GM12891 (cell line): ENCODE data around the gene CDHR5.

Experiments
- DNase-seq: peaks from one replicate; pipeline ENCODE4 v3.0.0; 2011; ENCODE audit warnings: low spot score; ENCODE audit not compliant: insufficient read length
- FAIRE-seq: peaks from 2 replicates; lab custom pipeline; 2011; peaks lifted over from hg19 to GRCh38; lab: Jason Lieb, UNC
- PAX5 ChIP-seq: IDR thresholded peaks from 2 replicates; pipeline ENCODE4 v1.6.1; 2011; ENCODE audit warnings: low read length, moderate library complexity, mild to moderate bottlenecking; ENCODE audit not compliant: insufficient read depth, severe bottlenecking
- POLR2A ChIP-seq: IDR thresholded peaks from 2 replicates; pipeline ENCODE4 v1.6.1; 2011; ENCODE audit warnings: low read depth, low read length, control low read depth
- POLR2AphosphoS5 ChIP-seq: IDR thresholded peaks from 2 replicates; pipeline ENCODE4 v1.6.1; 2011; ENCODE audit warnings: low read depth, low read length, control low read depth
- POU2F2 ChIP-seq: IDR thresholded peaks from 2 replicates; pipeline ENCODE4 v1.6.1; 2011; ENCODE audit warnings: low read depth, mild to moderate bottlenecking, control low read depth, low read length, moderate library complexity
- SPI1 ChIP-seq: IDR thresholded peaks from 2 replicates; pipeline ENCODE4 v1.6.1; 2011; ENCODE audit warnings: low read depth, low read length, control low read depth
- TAF1 ChIP-seq: IDR thresholded peaks from 2 replicates; pipeline ENCODE4 v1.6.1; 2011; ENCODE audit warnings: low read depth, low read length, control low read depth

The CDHR5 gene

DNA sequence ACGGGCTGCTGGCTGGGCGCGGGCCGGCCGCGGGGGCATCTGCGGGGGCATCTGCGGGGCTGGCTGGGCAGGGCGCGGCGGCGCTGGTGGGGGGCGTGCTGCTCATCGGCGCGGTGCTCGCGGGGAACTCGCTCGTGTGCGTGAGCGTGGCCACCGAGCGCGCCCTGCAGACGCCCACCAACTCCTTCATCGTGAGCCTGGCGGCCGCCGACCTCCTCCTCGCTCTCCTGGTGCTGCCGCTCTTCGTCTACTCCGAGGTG is 12.5 kb upstream of the CDHR5 start:
- FAIRE-seq, result no peak
- DNase-seq, result no peak
- TF ChIP-seq SPI1 (no peak), POLR2AphosphoS5 (no peak), PAX5 (no peak), TAF1 (no peak), POLR2A (no peak), POU2F2 (no peak)

- no peak for TF ChIP-seq POLR2A
- no peak for TF ChIP-seq PAX5
- no peak for TF ChIP-seq POLR2AphosphoS5
- TF ChIP-seq TAF1, result no peak
- TF ChIP-seq POU2F2, result no peak
- no peak for TF ChIP-seq SPI1
- DNase-seq (no peak), FAIRE-seq (no peak)
Observed at GRCh38 chr11:636511-637332, 12.0 kb upstream of the CDHR5 start, which contains the start of gene DRD4. Gene DRD4 (plus strand): TSS chr11:637269. CDS start chr11:637305, 36 bp downstream.

DNA sequence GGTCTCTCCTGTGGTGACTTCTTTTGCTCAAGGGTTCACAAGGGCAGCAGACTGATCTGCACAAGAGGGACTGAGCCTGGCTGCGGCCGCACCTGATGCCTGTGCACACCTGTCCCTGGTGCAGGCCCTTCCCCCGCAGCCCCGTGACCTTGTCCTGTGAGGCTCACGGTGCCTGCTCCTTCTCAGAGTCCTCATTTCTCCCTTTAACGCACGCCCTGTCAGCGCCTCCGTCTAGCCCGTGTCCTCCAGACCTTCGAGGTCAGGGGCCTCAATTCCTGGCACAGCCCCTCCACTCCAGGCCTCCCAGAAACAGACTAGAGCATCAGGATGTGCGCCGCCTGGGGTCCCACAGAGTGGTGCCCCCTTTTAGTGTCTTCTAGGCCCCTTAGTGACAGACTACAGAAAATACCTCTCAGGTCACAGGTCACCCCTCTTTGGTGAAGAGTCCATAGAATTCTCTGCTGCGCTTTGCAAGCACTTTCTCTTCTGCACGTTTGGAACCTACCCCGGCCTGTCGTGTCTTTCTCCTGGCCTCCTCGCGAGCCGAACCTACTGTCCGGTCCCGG is 11.3 kb upstream of the CDHR5 start:
- TF ChIP-seq POLR2A (no peak), PAX5 (no peak), POU2F2 (no peak), TAF1 (no peak), POLR2AphosphoS5 (no peak), SPI1 (no peak)
- FAIRE-seq, result no peak
- DNase-seq, result no peak

DNA sequence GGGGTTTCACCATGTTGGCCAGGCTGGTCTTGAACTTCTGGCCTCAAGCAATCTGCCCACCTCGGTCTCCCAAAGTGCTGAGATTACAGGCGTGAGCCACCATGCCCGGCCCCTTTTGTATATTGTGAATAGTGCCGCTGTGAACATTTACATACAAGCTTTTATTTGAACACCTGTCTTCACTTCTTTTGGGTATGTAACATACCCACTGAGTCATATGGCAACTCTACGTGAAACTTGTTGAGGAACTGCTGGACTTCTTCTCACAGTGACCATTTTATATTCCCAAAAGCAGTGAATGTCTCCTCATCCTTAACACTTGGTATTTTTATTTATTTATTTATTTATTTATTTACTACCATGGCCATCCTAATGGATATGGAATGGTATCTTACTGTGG is 6.1 kb upstream of the CDHR5 start:
- DNase-seq (no peak), FAIRE-seq (no peak)
- TF ChIP-seq POLR2A, result no peak
- TF ChIP-seq PAX5, result no peak
- TF ChIP-seq POLR2AphosphoS5, result no peak
- TF ChIP-seq TAF1, result no peak
- TF ChIP-seq SPI1, result peak; percentile 59
- TF ChIP-seq POU2F2, result no peak

- no peak for TF ChIP-seq TAF1
- 0 out of 2 replicates have a peak, but pooled peaks have one; percentile 1 for TF ChIP-seq SPI1
- DNase-seq, result no peak
- peak; percentile 26 for FAIRE-seq
Observed at GRCh38 chr11:629237-629583, 4.5 kb upstream of the CDHR5 start.

DNA sequence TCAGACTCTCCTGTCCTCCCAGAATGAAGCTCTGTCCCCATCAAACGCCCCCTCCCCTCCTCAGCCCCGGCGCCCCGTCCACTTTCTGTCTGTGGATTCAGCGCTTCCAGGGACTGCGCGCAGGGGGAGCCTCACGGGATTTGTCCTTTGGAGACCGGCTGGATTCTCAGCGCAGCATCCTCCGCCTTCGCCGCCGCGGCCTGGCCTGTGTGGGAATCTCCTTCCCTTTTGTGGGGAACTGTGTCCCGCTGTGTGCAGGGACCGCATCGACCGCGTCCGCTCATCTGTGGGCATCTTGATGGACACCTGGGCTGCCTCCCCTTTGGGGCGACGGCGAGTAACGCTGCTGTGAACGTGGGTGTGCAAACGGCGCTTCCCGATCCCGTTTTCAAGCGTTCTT is 3.3 kb upstream of the CDHR5 start:
- FAIRE-seq (no peak), DNase-seq (no peak)
- no peak for TF ChIP-seq POLR2AphosphoS5
- no peak for TF ChIP-seq POU2F2
- no peak for TF ChIP-seq POLR2A
- TF ChIP-seq TAF1, result no peak

DNA sequence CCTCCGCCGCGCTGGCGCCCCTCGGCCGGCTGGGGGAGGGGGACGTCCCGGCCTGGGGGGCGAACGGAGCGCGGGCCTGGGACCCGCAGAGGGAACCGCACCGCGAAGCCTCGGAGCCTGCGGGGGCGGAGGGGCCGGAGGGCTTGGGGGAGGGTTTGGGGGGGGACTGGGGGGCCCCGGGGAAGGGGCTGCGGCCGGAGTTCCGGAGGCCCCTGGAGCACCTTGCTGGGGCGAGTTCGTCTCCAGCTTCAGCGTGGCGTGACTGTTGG is 2.5 kb upstream of the CDHR5 start:
- TF ChIP-seq POLR2A (no peak), POLR2AphosphoS5 (no peak), POU2F2 (no peak), SPI1 (no peak), TAF1 (no peak), PAX5 (no peak)
- FAIRE-seq (no peak), DNase-seq (no peak)

DNA sequence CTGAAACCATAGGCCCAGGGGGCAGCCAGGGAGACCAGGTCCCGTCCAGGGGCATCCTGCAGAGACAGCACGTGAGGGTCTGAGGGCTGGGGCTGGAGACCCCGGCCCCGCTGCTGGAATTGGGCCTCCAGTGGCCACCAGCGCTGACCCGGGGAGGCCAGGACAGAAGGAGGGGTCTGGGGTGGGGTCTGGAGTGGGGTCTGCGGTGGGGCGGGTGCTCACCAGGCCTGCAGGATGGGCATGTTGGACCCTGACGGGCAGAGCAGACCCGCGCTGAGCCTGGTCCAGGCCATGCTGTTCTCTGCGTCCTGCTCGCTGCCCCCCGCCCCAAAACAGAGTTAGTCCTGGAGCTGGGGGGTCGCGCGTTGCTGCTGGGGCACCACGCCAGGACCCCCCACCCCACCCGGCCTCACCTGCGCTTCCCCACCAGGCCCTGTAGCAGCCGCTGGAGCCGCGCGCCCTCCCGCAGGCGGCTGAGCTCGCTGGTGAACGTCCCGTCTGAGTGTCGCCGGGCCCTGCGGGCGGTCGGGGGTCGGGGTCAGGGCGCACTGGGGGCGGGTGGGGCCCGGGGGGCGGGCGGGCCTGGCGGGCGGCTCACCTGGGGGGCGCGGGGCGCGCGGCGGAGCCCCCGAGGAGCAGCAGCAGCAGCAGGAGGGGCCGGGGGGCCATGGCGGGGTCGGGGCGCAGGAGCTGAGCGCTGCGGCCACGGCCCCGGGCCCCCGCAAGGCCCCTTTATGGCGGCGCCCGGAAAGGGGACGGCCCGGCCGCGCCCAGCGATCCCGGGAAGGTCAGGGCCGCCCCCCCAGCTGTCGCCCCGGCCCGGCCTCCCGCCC is 1.9 kb upstream of the CDHR5 start, which contains the start of gene SCT:
SCT (minus strand) TSS at position 707 of the 833 bp plus-strand sequence; CDS start at position 669, 38 bp downstream.
- FAIRE-seq (no peak), DNase-seq (no peak)
- TF ChIP-seq POLR2AphosphoS5, result no peak
- no peak for TF ChIP-seq POLR2A
- no peak for TF ChIP-seq SPI1
- TF ChIP-seq PAX5, result no peak
- no peak for TF ChIP-seq TAF1
- TF ChIP-seq POU2F2, result no peak

- FAIRE-seq (no peak), DNase-seq (no peak)
- no peak for TF ChIP-seq TAF1
- no peak for TF ChIP-seq POLR2A
- no peak for TF ChIP-seq SPI1
- TF ChIP-seq PAX5, result no peak
- TF ChIP-seq POLR2AphosphoS5, result no peak
- TF ChIP-seq POU2F2, result no peak
Observed at GRCh38 chr11:625636-626268, 997 bp upstream of the CDHR5 start.
